Frontal cortex (tissue), 4 donors: Measurements from ENCODE around the gene SNX10. TPM values are rescaled to one million over a fixed set of nuclear protein-coding genes. Genes with fewer than 3 reads are reported as not detected.

ENCODE experiments used
- DNase-seq, 2 donors: peaks; one replicate each; pipeline ENCODE4 v3.0.0; 2012; ENCODE audit warnings: low spot score in 2 of 2
- FAIRE-seq: peaks from 2 replicates; lab custom pipeline; 2012; peaks lifted over from hg19 to GRCh38; lab: Jason Lieb, UNC
- total RNA-seq: library from RNA; depleted of rRNA; stranded (reverse); fragments of >200 nt; gene quantifications from one replicate; pipeline ENCODE4 v1.2.3, GENCODE V29; 2014
- donor health status: control.
- donor health status: control.
- donor health status: control.

Gene SNX10
- total RNA-seq, 1 donor from 2014 or later: 37.1 TPM

DNA sequence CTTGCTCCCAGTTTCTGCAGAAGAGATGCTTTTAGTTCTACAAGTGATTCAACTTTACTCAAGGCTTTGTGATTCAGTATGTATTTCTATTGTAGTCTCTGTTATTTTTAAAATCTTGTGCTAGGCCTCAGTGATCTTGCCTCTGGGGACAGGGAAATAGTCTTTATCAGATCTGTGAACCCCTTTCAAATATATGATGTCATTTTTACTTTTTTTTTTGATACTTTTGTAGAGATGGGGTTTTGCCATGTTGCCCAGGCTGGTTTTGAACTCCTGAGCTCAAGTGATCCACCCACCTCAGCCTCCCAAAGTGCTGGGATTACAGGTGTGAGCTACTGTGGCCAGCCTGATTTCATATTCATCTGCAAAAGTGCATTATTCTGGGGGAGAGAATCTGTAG lies 3.4 kb downstream of the SNX10 start:
- DNase-seq (no peak), FAIRE-seq (no peak)

DNA sequence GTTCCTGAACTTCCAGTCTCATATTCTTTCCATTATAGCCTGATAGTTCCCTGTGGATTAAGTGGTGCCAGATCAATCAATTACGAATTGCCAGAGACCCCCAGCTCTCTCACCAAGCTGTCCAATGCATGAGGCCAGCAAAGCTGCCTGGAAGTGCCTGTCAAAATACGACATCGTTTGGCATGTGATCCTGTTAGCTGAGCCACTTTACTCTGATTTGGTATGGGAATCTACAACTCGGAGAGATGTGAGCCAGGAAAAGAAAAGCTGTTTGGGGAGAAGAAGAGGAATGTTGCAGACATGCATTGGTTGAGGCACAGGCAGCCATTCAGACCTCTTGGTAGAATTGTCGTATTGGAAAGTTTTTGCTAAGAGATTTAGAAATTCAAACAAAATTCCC lies 3.9 kb downstream of the SNX10 start:
- no peak for FAIRE-seq
- DNase-seq: no peak

GRCh38 chr7:26298472-26299058 lies 6.9 kb downstream of the SNX10 start:
- DNase-seq: no peak
- FAIRE-seq: no peak

GRCh38 chr7:26305090-26305868 lies 13.6 kb downstream of the SNX10 start:
- DNase-seq (no peak), FAIRE-seq (no peak)

- FAIRE-seq: no peak
- DNase-seq: no peak
Observed at GRCh38 chr7:26305869-26306665, 14.4 kb downstream of the SNX10 start.

- DNase-seq: no peak
- no peak for FAIRE-seq
Observed at GRCh38 chr7:26306790-26307189, 15.1 kb downstream of the SNX10 start.

DNA sequence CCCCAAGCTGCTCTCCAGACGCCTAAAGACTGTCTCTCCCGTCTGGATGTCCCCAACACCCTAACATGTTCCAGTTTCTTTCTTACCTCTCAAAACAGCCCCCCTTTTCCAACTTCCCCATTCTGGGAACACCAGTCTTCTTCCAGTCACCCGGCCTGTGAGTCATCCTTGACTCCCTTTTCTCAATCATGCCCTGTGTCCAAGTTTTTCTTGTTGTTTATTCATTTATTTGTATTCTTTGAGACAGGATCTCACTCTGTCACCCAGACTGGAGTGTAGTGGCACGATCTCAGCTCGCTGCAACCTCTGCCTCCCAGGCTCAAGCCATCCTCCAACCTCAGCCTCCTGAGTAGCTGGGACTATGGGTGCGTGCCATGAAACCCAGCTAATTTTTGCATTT lies 15.6 kb downstream of the SNX10 start:
- FAIRE-seq: no peak

GRCh38 chr7:26307791-26308190 lies 16.1 kb downstream of the SNX10 start:
- FAIRE-seq (no peak), DNase-seq (no peak)

More for the DNA sequence above, 15.6 kb downstream of the SNX10 start:
- peak in 1 of 2 donors; percentile 27 for DNase-seq

DNA sequence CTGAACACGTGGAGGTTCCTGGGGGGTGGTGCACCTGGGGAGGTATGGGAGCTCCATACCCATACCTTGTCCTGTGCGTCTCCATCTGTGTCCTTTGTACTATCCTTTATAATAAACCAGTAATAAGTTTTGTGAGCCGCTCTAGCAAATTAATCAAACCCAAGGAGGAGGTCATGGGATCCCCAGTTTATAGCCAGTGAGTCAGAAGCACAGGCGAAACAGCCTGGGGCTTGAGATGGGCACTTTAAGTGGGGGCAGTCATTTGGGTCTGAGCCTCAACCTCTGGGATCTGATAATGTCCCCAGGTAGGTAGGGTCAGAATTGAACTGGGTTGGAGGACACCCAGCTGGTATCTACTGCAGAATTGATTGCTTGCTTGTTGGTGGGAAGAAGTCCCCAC lies 16.9 kb downstream of the SNX10 start:
- no peak for DNase-seq
- FAIRE-seq: no peak

DNA sequence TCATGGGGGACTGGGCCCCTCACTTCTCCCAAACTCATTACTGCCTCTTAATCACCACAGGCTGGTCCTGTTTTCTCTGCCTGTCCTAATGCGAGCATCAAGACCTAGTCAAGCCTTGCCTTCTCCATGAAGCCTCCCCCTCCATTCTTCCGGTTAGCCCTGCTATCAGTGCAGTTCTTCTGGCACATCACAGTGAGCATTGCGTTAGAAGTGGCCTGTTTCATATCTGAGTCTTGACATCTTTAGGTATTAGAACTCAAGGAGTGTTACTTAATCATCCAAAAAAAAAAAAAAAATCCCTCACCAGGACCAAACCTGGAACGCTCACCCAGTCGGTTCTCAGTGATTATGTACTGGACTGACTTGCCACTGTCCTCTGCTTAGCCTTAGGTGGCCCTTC lies 17.4 kb downstream of the SNX10 start:
- FAIRE-seq: no peak
- DNase-seq: no peak

DNA sequence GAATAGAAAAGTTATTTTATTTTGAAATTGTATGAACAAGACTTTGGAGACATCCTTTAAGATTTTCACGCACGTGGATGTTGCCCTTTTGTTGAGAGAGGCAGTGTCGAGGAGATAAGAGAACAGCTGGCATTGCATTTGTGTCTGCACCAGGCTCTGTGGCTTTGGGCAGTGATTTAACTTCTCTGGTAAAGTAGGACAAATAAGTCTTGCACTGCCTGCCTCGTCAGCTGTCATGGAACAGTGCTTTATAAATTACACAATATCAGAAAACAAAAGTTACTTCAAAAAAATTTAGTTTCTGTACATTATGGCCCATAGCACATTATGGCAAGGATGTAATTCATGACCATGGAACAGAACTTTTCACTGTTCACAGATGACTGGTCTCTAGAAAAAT lies 20.1 kb downstream of the SNX10 start:
- DNase-seq (no peak), FAIRE-seq (no peak)

DNA sequence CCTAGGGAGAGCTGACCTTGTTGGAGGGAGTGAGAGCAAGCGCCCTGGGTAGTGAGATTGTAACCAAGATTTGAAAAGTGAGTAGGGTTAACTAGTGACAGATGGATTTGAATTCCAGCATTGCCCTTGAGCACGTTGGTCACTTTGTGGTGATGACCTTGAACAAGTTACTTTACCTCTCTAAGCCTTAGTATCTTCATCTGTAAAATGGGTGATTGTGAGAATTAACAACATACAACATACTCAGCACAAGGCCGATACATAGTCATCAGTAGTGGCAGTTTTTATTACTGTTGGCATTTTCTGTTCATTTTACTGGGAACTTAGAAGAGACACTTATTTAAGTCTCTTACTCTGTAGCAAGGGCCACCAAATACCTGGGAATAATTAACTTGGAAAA lies 25.5 kb downstream of the SNX10 start:
- FAIRE-seq: no peak

DNA sequence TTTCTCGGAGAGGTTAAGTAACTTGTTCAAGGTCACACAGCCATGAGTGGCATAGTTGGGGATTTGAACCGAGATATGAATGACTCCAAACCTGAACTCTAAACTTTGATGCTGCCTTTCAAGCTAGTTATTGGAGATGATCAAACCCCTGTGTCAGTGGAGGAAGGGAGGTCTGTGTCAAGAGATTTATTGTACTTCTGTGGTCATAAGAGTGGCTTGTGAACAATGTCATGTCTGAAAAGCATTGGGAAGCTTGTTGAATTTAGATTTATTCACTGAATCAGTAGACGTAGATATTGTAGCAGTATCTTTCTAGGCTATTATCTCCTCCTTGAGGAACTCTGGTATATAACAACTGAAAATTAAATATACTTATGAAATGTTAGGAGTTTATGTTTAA lies 27.3 kb downstream of the SNX10 start:
- DNase-seq: no peak
- no peak for FAIRE-seq

More for the DNA sequence above, 25.5 kb downstream of the SNX10 start:
- DNase-seq: no peak

GRCh38 chr7:26319636-26320035 lies 28.0 kb downstream of the SNX10 start:
- no peak for DNase-seq

DNA sequence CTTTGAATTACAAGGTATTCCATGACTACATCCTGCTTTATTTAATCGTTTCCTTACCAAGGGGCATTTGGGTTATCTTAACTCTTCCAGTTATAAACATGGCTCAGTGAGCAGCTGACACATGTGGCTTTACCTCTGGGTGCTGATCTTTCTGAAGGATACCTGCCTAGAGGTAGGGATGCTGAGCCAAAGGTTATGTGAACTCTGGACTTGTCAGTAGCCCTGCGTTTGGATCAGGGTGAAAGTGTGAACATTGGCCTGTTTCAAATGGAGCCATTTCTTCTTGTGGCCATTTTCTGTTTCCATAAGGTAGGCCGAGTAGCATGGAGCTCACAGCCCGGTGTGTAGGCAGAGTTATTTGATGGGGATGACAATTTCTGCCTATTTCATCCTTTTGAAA lies 29.2 kb downstream of the SNX10 start:
- FAIRE-seq (no peak), DNase-seq (no peak)

More at GRCh38 chr7:26319636-26320035, 28.0 kb downstream of the SNX10 start:
- no peak for FAIRE-seq

DNA sequence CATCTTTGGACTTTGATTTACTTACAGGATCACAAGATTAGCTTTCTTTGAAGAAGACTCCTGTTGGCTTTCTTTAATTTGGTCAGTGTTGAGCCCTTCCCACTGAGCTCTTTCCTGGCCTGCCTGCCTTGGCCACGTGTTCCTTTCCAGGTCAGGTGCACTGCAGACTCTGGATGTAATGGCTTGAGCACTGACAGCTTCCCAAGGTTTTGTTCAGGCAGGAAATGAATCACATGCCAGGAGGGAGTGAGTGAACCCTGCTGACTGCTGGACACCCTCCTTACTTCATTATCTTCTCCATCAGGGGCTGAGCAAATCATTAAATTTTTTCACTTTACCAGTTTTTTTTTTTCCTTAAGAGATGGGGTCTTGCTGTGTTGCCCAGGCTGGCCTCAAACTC lies 29.8 kb downstream of the SNX10 start:
- DNase-seq: no peak
- no peak for FAIRE-seq

GRCh38 chr7:26326211-26326610 lies 34.5 kb downstream of the SNX10 start:
- DNase-seq (no peak), FAIRE-seq (no peak)

DNA sequence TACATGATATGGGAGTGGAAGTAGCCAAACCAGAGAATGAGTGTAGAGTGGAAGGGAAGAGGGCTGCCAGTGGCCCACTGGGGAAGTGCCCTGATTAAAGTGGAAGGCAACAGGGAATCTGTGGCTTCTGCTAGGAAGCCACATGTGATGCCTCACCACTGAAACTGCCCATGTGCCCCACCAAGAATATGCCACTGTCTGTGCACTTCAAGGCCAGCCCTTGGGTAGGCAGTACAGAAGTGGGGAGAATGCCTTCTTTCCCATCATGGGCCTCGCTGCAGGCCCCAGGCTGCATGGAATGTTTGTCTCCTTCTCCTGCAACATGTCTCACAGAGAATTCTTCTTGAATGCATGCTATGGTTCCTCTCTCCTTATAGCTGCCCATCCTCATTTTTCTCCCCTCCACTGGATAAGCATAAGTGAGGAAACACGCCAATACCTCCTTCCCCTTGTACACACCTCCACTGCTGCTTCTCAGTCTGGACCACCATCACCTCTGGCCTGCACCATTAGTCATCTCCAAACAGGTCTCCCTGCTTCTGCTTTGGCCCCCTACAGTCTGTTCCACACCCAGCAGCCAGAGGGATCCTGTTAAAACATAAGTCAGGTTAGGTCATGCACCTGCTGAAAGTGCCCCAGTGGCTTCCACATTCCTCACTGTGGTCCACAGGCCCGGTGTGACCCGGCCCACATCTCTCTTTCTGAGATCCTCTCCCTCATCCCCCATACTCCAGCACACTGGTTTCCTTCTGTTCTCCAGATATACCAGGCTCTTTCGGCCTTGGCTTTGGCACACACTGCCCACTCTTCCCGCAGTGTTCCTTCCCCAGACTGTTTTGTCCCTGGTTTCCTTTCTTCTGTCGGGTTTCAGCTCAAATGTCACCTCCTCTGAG lies 37.1 kb downstream of the SNX10 start:
- no peak for FAIRE-seq
- no peak for DNase-seq

DNA sequence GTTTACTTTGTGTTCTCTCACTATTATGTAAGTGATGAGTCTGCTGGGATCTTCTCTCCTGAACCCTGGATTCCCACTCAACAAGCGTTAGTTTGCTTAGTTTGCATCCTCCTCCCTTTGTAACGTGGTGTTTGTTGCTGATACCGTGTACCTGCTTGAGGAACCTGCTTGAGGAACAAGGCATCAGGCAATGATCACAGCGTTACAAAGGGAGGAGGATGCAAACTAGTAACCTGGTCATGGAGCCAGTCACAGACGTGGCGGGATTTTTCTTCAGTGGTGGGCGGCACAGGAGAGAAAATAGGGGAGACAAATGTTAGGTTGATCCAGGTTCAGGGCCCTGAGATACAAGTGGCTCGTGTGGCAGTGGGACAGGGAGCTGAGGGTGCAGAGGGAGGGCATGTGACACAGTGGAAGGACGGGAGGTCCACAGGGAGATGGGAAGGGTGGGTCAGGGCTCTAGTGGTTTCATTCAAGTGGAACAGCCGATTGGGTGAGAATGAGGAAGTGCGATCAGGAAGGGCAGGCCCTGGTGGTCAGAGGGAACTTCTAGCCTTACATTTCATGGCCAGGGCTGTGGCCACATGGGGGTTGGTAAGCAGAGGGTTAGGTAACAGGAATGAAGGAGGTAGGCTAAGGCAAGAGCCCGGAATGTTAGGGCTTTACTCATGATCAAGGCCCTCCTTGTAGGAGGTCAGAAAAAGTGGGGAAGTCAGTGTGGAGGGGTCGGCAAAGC lies 38.0 kb downstream of the SNX10 start:
- DNase-seq (no peak), FAIRE-seq (no peak)
